22Rv1 (cell line): ENCODE measurements around the gene NCAPD3.
A peak's percentile ranks its signal among the peaks of the same experiment; 100 is the strongest.

Experiments used
- CTCF ChIP-seq: fragments of 450-650 bp; IDR thresholded peaks from 2 replicates; pipeline ENCODE4 v1.5.1; 2017; ENCODE audit warnings: mild to moderate bottlenecking
- ZFX ChIP-seq: fragments of 450-650 bp; IDR thresholded peaks from 2 replicates; pipeline ENCODE4 v1.6.1; 2017; ENCODE audit warnings: antibody characterized with exemption, borderline replicate concordance

- peak; percentile 90 for TF ChIP-seq CTCF
- TF ChIP-seq ZFX: no peak
Observed at GRCh38 chr11:134207538-134208239, 16.1 kb downstream of the NCAPD3 start.
